Measurements from ENCODE around the gene SLC22A1. TPM values are rescaled to one million over a fixed set of nuclear protein-coding genes. Genes with fewer than 3 reads are reported as not detected.

The SLC22A1 gene
- total and polyA plus RNA-seq, 2 of the 8 experiments (the other 6 are each of a cell fraction or from before 2014, with no cell fraction given), result 0.12 to 0.45 TPM

DNA sequence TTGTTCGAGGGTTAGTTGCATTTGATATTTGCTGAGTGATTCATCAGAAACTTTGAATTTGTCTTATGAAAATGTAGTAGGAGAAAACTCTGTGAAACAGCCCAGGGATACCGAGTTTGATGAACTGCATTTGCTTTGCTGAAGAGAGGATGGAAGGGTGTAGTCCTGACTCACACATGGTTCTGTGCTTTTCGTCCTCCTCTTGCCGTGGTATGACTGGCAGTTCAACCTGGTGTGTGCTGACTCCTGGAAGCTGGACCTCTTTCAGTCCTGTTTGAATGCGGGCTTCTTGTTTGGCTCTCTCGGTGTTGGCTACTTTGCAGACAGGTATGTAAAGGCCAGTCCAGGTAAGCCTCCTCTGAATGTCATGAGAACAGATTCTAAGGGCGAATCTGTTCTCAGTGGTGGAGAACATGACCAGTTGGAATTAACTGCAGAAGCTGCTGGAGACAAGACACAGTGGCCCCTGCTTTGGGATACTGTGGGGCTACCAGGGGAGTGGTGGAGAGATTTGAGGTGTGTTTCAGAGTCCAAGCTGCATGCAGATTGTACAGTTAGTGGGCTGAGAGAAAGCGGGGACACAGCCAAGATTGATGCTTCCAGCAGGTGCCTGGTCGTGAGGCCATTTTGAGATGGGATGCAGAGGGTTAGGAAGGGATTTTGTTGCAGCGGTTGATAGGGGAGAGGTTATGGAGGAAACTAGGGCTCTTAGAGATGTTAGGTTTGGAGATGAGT lies 8.4 kb downstream of the SLC22A1 start:
- WGBS, 2 experiments (ENCODE audit: extremely low coverage in 1 of 2, insufficient coverage in 1 of 2, insufficient read length in 1 of 2, insufficient replicate concordance in 2 of 2, low coverage in 1 of 2, low lambda C conversion rate in 2 of 2, missing lambda C conversion rate in 1 of 2), result 76% methylated on average over 10 of the region's 10 CpGs; no CpG with 5 or more reads in 1 of the 2 experiments
- CTCF ChIA-PET (ENCODE audit: partially characterized antibody), result interaction anchor here (3.4 kb wide), 1 partner anchor 8 kb away, joined by 17 read pairs; no protein-coding TSS in a partner anchor
- H2BK15ac ChIP-seq (ENCODE audit: low read length), result no peak overlapping the region
- no peak overlapping the region for H2BK12ac ChIP-seq (ENCODE audit: low read depth, low read length)
- H3K36me3 ChIP-seq (ENCODE audit: control insufficient read depth in 2 of 4, insufficient read depth in 4 of 4, low read length in 3 of 4), result no peaks in the 10 kb centered on the region
- no peak overlapping the region for H3K4me3 ChIP-seq (ENCODE audit: extremely low read depth in 1 of 4, insufficient read depth in 2 of 4, low read depth in 3 of 4, low read length in 4 of 4)
- no peak overlapping the region for H2AK5ac ChIP-seq (ENCODE audit: low read depth, low read length)
- DNase-seq (ENCODE audit: low read depth in 1 of 2, low spot score in 2 of 2), result no peak
- POLR2A ChIA-PET (ENCODE audit: partially characterized antibody), result no interaction called here
- H4K20me1 ChIP-seq (replicated peaks in 1 of 2; ENCODE audit: control insufficient read depth in 1 of 2, insufficient read depth in 2 of 2, low read length in 2 of 2), result no peaks in the 10 kb centered on the region
- H3K79me2 ChIP-seq (ENCODE audit: control insufficient read depth in 1 of 2, insufficient read depth in 2 of 2, low read length in 2 of 2), result no peaks in the 10 kb centered on the region
- H2BK5ac ChIP-seq (ENCODE audit: low read depth, low read length), result no peak overlapping the region
- H3K4ac ChIP-seq (replicated peaks; ENCODE audit: insufficient read length, low read depth, low read length), result no peak overlapping the region
- H2BK120ac ChIP-seq (replicated peaks; ENCODE audit: low read depth, low read length), result no peak overlapping the region
- H3K9me3 ChIP-seq (ENCODE audit: insufficient read depth in 2 of 2, low read depth in 1 of 2, low read length in 1 of 2), result no peaks in the 10 kb centered on the region
- H3K23ac ChIP-seq (ENCODE audit: insufficient read length), result no peak overlapping the region
- H3K27ac ChIP-seq (ENCODE audit: low read depth, low read length), result no peak overlapping the region
- H3K56ac ChIP-seq (replicated peaks; ENCODE audit: insufficient read length, low read depth, low read length), result no peak overlapping the region
- H3K79me1 ChIP-seq (ENCODE audit: low read depth, low read length), result no peaks in the 10 kb centered on the region
- no peaks in the 10 kb centered on the region; a peak in 1 of 7 replicates for H3K27me3 ChIP-seq (replicated peaks in 1 of 4; ENCODE audit: control insufficient read depth in 3 of 4, extremely low read depth in 1 of 4, insufficient read depth in 3 of 4, low read length in 3 of 4)
- no peak overlapping the region for H4K91ac ChIP-seq (replicated peaks; ENCODE audit: insufficient read length, low read length)
- no peak overlapping the region for H4K8ac ChIP-seq (ENCODE audit: extremely low read depth, insufficient read depth, low read length)
- no peak overlapping the region for H3K9ac ChIP-seq (replicated peaks in 1 of 4; ENCODE audit: extremely low read depth in 1 of 4, low read depth in 3 of 4, low read length in 3 of 4)
- H3K4me1 ChIP-seq (replicated peaks in 1 of 4; ENCODE audit: control insufficient read depth in 3 of 4, insufficient read depth in 4 of 4, low read length in 3 of 4), result peaks cover 7 to 17% (median 11%) of the 10 kb centered on the region in 4 experiments
- H2BK20ac ChIP-seq (ENCODE audit: low read length), result no peak overlapping the region
- H3K23me2 ChIP-seq (ENCODE audit: low read depth, low read length), result no peaks in the 10 kb centered on the region
- no peak overlapping the region for H3K4me2 ChIP-seq (ENCODE audit: insufficient read depth in 1 of 2, low read depth in 2 of 2, low read length in 2 of 2)
- no peak overlapping the region for H3K18ac ChIP-seq (ENCODE audit: extremely low read depth, low read length)
- FAIRE-seq, result no peak
- no peak overlapping the region for H2AFZ ChIP-seq (ENCODE audit: low read length)
- no peak overlapping the region for H4K5ac ChIP-seq (ENCODE audit: insufficient read length, low read depth, low read length)
- H3K14ac ChIP-seq (ENCODE audit: insufficient read length), result no peak overlapping the region
- TF ChIP-seq TCF12 (IDR thresholded peaks at IDR 0.05; ENCODE audit: low read depth, low read length) (no peak), HDAC6 (IDR thresholded peaks at IDR 0.05; ENCODE audit: low read depth, low read length) (no peak), RAD21 (IDR thresholded peaks at IDR 0.05 in 1 of 2, conservative IDR thresholded peaks at IDR 0.05 in 1 of 2; ENCODE audit: low read depth in 2 of 2, low read length in 2 of 2) (no peak), SP1 (IDR thresholded peaks at IDR 0.05; ENCODE audit: low read depth, low read length) (no peak), E2F6 (IDR thresholded peaks at IDR 0.05) (no peak), BACH1 (IDR thresholded peaks at IDR 0.05; ENCODE audit: low read length) (no peak), RXRA (IDR thresholded peaks at IDR 0.05; ENCODE audit: insufficient read depth, low read depth, low read length) (no peak), BCL11A (IDR thresholded peaks at IDR 0.05; ENCODE audit: low read depth in 2 of 2, low read length in 2 of 2) (no peak), CBX8 (IDR thresholded peaks at IDR 0.05; ENCODE audit: borderline replicate concordance, low read depth, low read length) (no peak), HDAC2 (IDR thresholded peaks at IDR 0.05; ENCODE audit: borderline replicate concordance in 1 of 2, low read depth in 2 of 2, low read length in 2 of 2) (no peak), EZH2 (IDR thresholded peaks at IDR 0.05; ENCODE audit: low read depth, low read length, severe bottlenecking) (no peak)
